ENCODE measurements around the gene WWP2. TPM values are rescaled to one million over a fixed set of nuclear protein-coding genes. Genes with fewer than 3 reads are reported as not detected.

Gene WWP2
- total RNA-seq, 2 experiments from 2014 or later: 30.3 to 43.4 TPM

- H2AFZ ChIP-seq (ENCODE audit: low read length): no peak overlapping the region
- H4K20me1 ChIP-seq (ENCODE audit: insufficient read depth, low read length): no peaks in the 10 kb centered on the region
- no peak overlapping the region for H3K4me3 ChIP-seq (ENCODE audit: low read depth, low read length, poor library complexity, severe bottlenecking)
- no peak overlapping the region for H3K27ac ChIP-seq (ENCODE audit: low read depth, low read length, poor library complexity, severe bottlenecking)
- BruUV-seq (replicated peaks): no TSS peak
- H3K9me2 ChIP-seq (ENCODE audit: insufficient read depth, low read length): no peaks in the 10 kb centered on the region
- H3K36me3 ChIP-seq (ENCODE audit: insufficient read depth, low read length): peaks cover 23% of the 10 kb centered on the region; the same call in 1 of the 2 replicates
- DNase-seq (ENCODE audit: low spot score): no peak
- H3K4me2 ChIP-seq (ENCODE audit: low read length): no peak overlapping the region
- ChIA-PET CTCF (ENCODE audit: unreplicated experiment) (no interaction called here), POLR2A (no interaction called here)
- no peaks in the 10 kb centered on the region for H3K79me2 ChIP-seq (ENCODE audit: insufficient read depth, low read depth, low read length)
- intact Hi-C loops (cut with micrococcal nuclease; ENCODE audit: unreplicated experiment): no loop called here
- H3K4me1 ChIP-seq (ENCODE audit: insufficient read depth, low read length, poor library complexity, severe bottlenecking): no peaks in the 10 kb centered on the region
- no peaks in the 10 kb centered on the region for H3K9me3 ChIP-seq (ENCODE audit: low read length)
- no peak for TF ChIP-seq CTCF (conservative IDR thresholded peaks at IDR 0.05; ENCODE audit: low read length)
- TF ChIP-seq EZH2phosphoT487 (IDR thresholded peaks at IDR 0.05; ENCODE audit: borderline replicate concordance, low read depth, low read length): no peak
Measured at GRCh38 chr16:69909043-69909442, 146.9 kb downstream of the WWP2 start.

GRCh38 chr16:69909760-69910159 lies 147.6 kb downstream of the WWP2 start:
- TSS peak; percentile 41 for BruUV-seq (replicated peaks)
- TF ChIP-seq CTCF (conservative IDR thresholded peaks at IDR 0.05; ENCODE audit: low read length) (no peak), EZH2phosphoT487 (IDR thresholded peaks at IDR 0.05; ENCODE audit: borderline replicate concordance, low read depth, low read length) (no peak)
- no peak overlapping the region for H3K4me3 ChIP-seq (ENCODE audit: low read depth, low read length, poor library complexity, severe bottlenecking)
- no peaks in the 10 kb centered on the region for H3K9me3 ChIP-seq (ENCODE audit: low read length)
- no peak overlapping the region for H3K27ac ChIP-seq (ENCODE audit: low read depth, low read length, poor library complexity, severe bottlenecking)
- ChIA-PET POLR2A (no interaction called here), CTCF (ENCODE audit: unreplicated experiment) (no interaction called here)
- DNase-seq (ENCODE audit: low spot score): no peak
- peaks cover 23% of the 10 kb centered on the region; the same call in 1 of the 2 replicates for H3K36me3 ChIP-seq (ENCODE audit: insufficient read depth, low read length)
- intact Hi-C loops (cut with micrococcal nuclease; ENCODE audit: unreplicated experiment): no loop called here
- H2AFZ ChIP-seq (ENCODE audit: low read length): no peak overlapping the region
- no peak overlapping the region for H3K4me2 ChIP-seq (ENCODE audit: low read length)
- H4K20me1 ChIP-seq (ENCODE audit: insufficient read depth, low read length): no peaks in the 10 kb centered on the region
- no peaks in the 10 kb centered on the region for H3K4me1 ChIP-seq (ENCODE audit: insufficient read depth, low read length, poor library complexity, severe bottlenecking)
- no peaks in the 10 kb centered on the region for H3K79me2 ChIP-seq (ENCODE audit: insufficient read depth, low read depth, low read length)
- H3K9me2 ChIP-seq (ENCODE audit: insufficient read depth, low read length): no peaks in the 10 kb centered on the region

GRCh38 chr16:69910964-69911363 lies 148.8 kb downstream of the WWP2 start:
- peaks cover 23% of the 10 kb centered on the region; the same call in 1 of the 2 replicates for H3K36me3 ChIP-seq (ENCODE audit: insufficient read depth, low read length)
- no peak for DNase-seq (ENCODE audit: low spot score)
- no peaks in the 10 kb centered on the region for H3K9me2 ChIP-seq (ENCODE audit: insufficient read depth, low read length)
- no TSS peak for BruUV-seq (replicated peaks)
- no peak overlapping the region for H2AFZ ChIP-seq (ENCODE audit: low read length)
- POLR2A ChIA-PET: interaction anchor here (0.7 kb wide), 1 partner anchor 296 kb away, joined by 3 read pairs; no protein-coding TSS in a partner anchor
- H3K9me3 ChIP-seq (ENCODE audit: low read length): no peaks in the 10 kb centered on the region
- CTCF ChIA-PET (ENCODE audit: unreplicated experiment): interaction anchor here (0.6 kb wide), 1 partner anchor 1535 kb away, joined by 3 read pairs; no protein-coding TSS in a partner anchor
- TF ChIP-seq EZH2phosphoT487 (IDR thresholded peaks at IDR 0.05; ENCODE audit: borderline replicate concordance, low read depth, low read length): no peak
- no peak for TF ChIP-seq CTCF (conservative IDR thresholded peaks at IDR 0.05; ENCODE audit: low read length)
- H4K20me1 ChIP-seq (ENCODE audit: insufficient read depth, low read length): no peaks in the 10 kb centered on the region
- intact Hi-C loops (cut with micrococcal nuclease; ENCODE audit: unreplicated experiment): no loop called here
- H3K4me2 ChIP-seq (ENCODE audit: low read length): no peak overlapping the region
- H3K79me2 ChIP-seq (ENCODE audit: insufficient read depth, low read depth, low read length): no peaks in the 10 kb centered on the region
- no peaks in the 10 kb centered on the region for H3K4me1 ChIP-seq (ENCODE audit: insufficient read depth, low read length, poor library complexity, severe bottlenecking)
- H3K4me3 ChIP-seq (ENCODE audit: low read depth, low read length, poor library complexity, severe bottlenecking): no peak overlapping the region
- no peak overlapping the region for H3K27ac ChIP-seq (ENCODE audit: low read depth, low read length, poor library complexity, severe bottlenecking)

Data from OCI-LY7 (cell line).